Gastroesophageal sphincter (tissue), 4 donors: ENCODE results near the gene NKX2-2. TPM values are rescaled to one million over a fixed set of nuclear protein-coding genes. Genes with fewer than 3 reads are reported as not detected.

Source experiments
- ATAC-seq: fragments of 150-250 bp; one replicate; pipeline ENCODE4 v1.9.1; 2016; ENCODE audit warnings: mild to moderate bottlenecking, moderate library complexity
- H3K27ac ChIP-seq, 4 donors: fragments of 200-600 bp; sonication (generic) in 3 of 4; 1 replicate in 3 of 4; 2 replicates in 1 of 4; pipeline ENCODE4 v1.5.1; 2016 to 2019
- H3K27me3 ChIP-seq: fragments of 200-600 bp; sonication (generic); one replicate; pipeline ENCODE4 v1.5.1; 2019
- H3K36me3 ChIP-seq, 2 donors: fragments of 200-600 bp; sonication (generic); one replicate each; pipeline ENCODE4 v1.5.1; 2019; ENCODE audit warnings: control low read depth in 1 of 2
- H3K4me1 ChIP-seq, 3 donors: fragments of 200-600 bp; sonication (generic); 1 replicate in 2 of 3; 2 replicates in 1 of 3; pipeline ENCODE4 v1.5.1; 2016 to 2019; ENCODE audit warnings: control low read depth in 2 of 3
- H3K4me3 ChIP-seq, 2 donors: fragments of 200-600 bp; sonication (generic); one replicate each; pipeline ENCODE4 v1.5.1; 2019; ENCODE audit warnings: mild to moderate bottlenecking in 1 of 2, moderate library complexity in 1 of 2
- H3K9me3 ChIP-seq, 3 donors: fragments of 200-600 bp; sonication (generic); one replicate each; pipeline ENCODE4 v1.5.1; 2017 to 2019; ENCODE audit warnings: control low read depth in 2 of 3
- CTCF ChIP-seq, 4 experiments: fragments of 200-600 bp in 2 of 4; fragments of 450-650 bp in 2 of 4; sonication (generic) in 1 of 4; IDR thresholded peaks; one replicate each; pipeline ENCODE4 v1.5.1; 2017 to 2019; ENCODE audit warnings: antibody characterized with exemption in 4 of 4, mild to moderate bottlenecking in 2 of 4, moderate library complexity in 2 of 4
- EP300 ChIP-seq: sonication (generic); formaldehyde crosslinking; IDR thresholded peaks from one replicate; pipeline ENCODE4 v1.6.1; 2017; ENCODE audit warnings: antibody characterized with exemption, mild to moderate bottlenecking
- POLR2A ChIP-seq, 2 donors: fragments of 450-650 bp; IDR thresholded peaks; one replicate each; pipeline ENCODE4 v1.6.1; 2017; ENCODE audit warnings: antibody characterized with exemption in 2 of 2, mild to moderate bottlenecking in 2 of 2, moderate library complexity in 1 of 2
- POLR2AphosphoS5 ChIP-seq: sonication (generic); formaldehyde crosslinking; IDR thresholded peaks from one replicate; pipeline ENCODE4 v1.6.1; 2017; ENCODE audit warnings: antibody characterized with exemption
- WGBS, 2 donors: methylation state at CpG; one replicate each; pipeline ENCODE4 v1.1.5; 2018; ENCODE audit warnings: low coverage in 1 of 2; 5-methylcytosine and 5-hydroxymethylcytosine counted together
- total RNA-seq, 4 donors: library from RNA; depleted of rRNA; stranded (reverse); fragments of >200 nt; gene quantifications; one replicate each; pipeline ENCODE4 v1.1.0, GENCODE V29; 2016

NKX2-2 gene
- total RNA-seq, 4 donors from 2014 or later = not detected

GRCh38 chr20:21546355-21546754 lies 32.5 kb upstream of the NKX2-2 start:
- TF ChIP-seq EP300 (no peak), CTCF (IDR thresholded peaks at IDR 0.05) (no peak), POLR2AphosphoS5 (no peak), POLR2A (IDR thresholded peaks at IDR 0.05) (no peak)
- WGBS, 2 donors = 0 to 46% methylated on average over 1 to 4 of the region's 4 CpGs
- H3K4me3 ChIP-seq = no peak overlapping the region
- no peaks in the 10 kb centered on the region for H3K36me3 ChIP-seq
- H3K9me3 ChIP-seq = no peaks in the 10 kb centered on the region
- H3K27me3 ChIP-seq = peaks cover 45% of the 10 kb centered on the region
- no peak for ATAC-seq
- H3K4me1 ChIP-seq = no peaks in the 10 kb centered on the region
- no peak overlapping the region for H3K27ac ChIP-seq

- ATAC-seq = no peak
- no peak overlapping the region for H3K4me3 ChIP-seq
- H3K27me3 ChIP-seq = peaks cover 63% of the 10 kb centered on the region
- H3K9me3 ChIP-seq = no peaks in the 10 kb centered on the region
- no peaks in the 10 kb centered on the region for H3K36me3 ChIP-seq
- no peak overlapping the region for H3K27ac ChIP-seq
- TF ChIP-seq POLR2A (IDR thresholded peaks at IDR 0.05) (no peak), CTCF (IDR thresholded peaks at IDR 0.05) (no peak), POLR2AphosphoS5 (no peak), EP300 (no peak)
- WGBS, 2 donors = 75 to 89% methylated on average over 3 of the region's 3 CpGs
- H3K4me1 ChIP-seq = no peaks in the 10 kb centered on the region
Measured at GRCh38 chr20:21539512-21539911, 25.6 kb upstream of the NKX2-2 start.

GRCh38 chr20:21534886-21535285 lies 21.0 kb upstream of the NKX2-2 start:
- TF ChIP-seq POLR2AphosphoS5 (no peak), CTCF (IDR thresholded peaks at IDR 0.05) (no peak), EP300 (no peak), POLR2A (IDR thresholded peaks at IDR 0.05) (no peak)

GRCh38 chr20:21534453-21534852 lies 20.6 kb upstream of the NKX2-2 start:
- Histone ChIP-seq H3K36me3 (no peaks in the 10 kb centered on the region), H3K9me3 (no peaks in the 10 kb centered on the region), H3K27me3 (peaks cover 65% of the 10 kb centered on the region), H3K4me1 (no peaks in the 10 kb centered on the region), H3K4me3 (no peak overlapping the region), H3K27ac (no peak overlapping the region)
- WGBS, 2 donors = 67 to 83% methylated on average over 1 of the region's 2 CpGs
- no peak for ATAC-seq
- TF ChIP-seq CTCF (IDR thresholded peaks at IDR 0.05) = no peak
- no peak for TF ChIP-seq EP300
- TF ChIP-seq POLR2AphosphoS5 = no peak
- no peak for TF ChIP-seq POLR2A (IDR thresholded peaks at IDR 0.05)

More at GRCh38 chr20:21534886-21535285, 21.0 kb upstream of the NKX2-2 start:
- Histone ChIP-seq H3K9me3 (no peaks in the 10 kb centered on the region), H3K4me1 (no peaks in the 10 kb centered on the region), H3K27me3 (peaks cover 63% of the 10 kb centered on the region), H3K27ac (no peak overlapping the region), H3K36me3 (no peaks in the 10 kb centered on the region), H3K4me3 (no peak overlapping the region)
- ATAC-seq = no peak
- WGBS, 2 donors = 24 to 33% methylated on average over 1 to 2 of the region's 2 CpGs

GRCh38 chr20:21529863-21530262 lies 16.0 kb upstream of the NKX2-2 start:
- Histone ChIP-seq H3K9me3 (no peaks in the 10 kb centered on the region), H3K4me1 (no peaks in the 10 kb centered on the region), H3K27ac (no peak overlapping the region), H3K4me3 (no peak overlapping the region), H3K36me3 (no peaks in the 10 kb centered on the region), H3K27me3 (peaks cover 53% of the 10 kb centered on the region)
- ATAC-seq = no peak
- whole genome bisulfite sequencing, 2 donors = 7 to 19% methylated on average over 5 to 6 of the region's 6 CpGs
- TF ChIP-seq CTCF (IDR thresholded peaks at IDR 0.05) = no peak
- no peak for TF ChIP-seq POLR2AphosphoS5
- TF ChIP-seq POLR2A (IDR thresholded peaks at IDR 0.05) = no peak
- no peak for TF ChIP-seq EP300
